HS-27A (cell line): ENCODE results near the gene SRPX.

Experiments
- DNase-seq: peaks from one replicate; pipeline ENCODE4 v3.0.0-alpha.2; 2012; ENCODE audit warnings: low read depth, missing footprints

SRPX gene

DNA sequence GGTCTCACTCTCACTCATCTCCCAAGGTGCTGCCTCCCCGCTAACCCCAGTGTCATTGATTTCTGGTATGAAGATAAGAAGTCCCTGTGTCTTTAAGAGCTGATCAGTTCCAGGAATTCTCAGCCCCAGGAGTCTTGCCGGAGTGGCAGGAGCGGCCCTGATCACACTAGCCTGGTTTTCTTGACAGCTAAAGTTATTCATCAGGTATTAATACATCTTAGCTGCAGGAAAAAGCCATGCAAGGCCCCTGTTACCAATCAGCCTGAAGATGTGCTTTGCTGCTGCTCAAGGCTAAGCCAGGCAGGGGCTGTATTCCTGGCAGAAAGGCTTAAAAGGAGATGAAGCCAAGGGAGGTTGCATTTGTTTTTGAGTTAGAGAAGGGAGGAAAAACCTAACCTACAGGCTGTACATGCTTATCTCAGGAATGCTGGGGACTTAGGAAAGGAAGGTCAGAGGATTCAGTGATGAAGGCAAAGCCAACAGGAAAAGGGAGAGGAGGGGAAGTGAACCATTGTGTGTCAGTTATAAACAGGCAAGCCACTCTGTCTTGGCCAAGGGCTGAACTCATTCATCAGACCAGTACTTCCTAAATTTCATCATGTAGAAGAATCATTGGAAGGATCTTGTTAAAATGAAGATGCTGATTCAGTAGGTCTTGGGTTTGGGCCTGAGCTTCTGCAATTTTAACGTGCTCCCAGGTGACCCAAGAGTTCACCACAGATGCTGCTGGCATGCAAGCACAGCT lies 8.6 kb downstream of the SRPX start:
- no peak for DNase-seq

DNA sequence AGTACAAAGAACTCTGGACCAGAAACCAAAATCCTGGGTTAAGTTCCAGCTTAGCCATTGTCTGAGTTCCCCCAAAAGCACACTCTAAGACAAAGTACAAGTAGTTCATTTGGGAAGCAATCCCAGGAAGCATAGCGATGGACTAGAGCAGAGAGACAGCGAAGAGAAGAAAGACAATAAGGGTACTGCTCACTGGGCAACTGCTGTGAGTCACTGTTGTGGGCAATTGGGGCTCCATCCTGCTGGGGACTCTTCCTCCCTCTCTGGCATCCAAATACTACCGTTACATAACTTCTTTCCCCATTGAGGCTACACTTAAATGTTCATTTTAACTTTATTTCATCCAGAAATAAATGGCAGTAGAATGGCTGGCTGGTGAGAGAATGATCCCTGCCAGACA lies 14.1 kb downstream of the SRPX start:
- no peak for DNase-seq

DNA sequence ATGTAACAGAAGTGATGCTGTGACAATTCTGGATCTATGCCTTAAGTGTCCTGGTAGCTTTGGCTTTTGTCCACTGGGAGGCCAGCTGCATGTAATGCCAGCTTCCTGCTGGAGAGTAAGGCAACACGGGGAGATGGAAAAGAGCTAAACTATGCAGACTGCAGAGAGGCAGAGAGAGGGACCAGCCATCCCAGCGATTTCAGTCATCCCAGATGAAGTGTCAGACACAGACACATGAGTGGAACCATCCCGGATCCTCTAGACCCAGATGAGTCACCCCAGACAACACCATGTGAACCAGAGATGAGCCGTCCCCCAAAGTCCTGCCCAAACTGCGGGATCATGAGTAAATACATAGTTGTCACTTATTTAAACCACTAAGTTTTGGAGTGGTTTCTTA lies 14.6 kb downstream of the SRPX start:
- no peak for DNase-seq

DNA sequence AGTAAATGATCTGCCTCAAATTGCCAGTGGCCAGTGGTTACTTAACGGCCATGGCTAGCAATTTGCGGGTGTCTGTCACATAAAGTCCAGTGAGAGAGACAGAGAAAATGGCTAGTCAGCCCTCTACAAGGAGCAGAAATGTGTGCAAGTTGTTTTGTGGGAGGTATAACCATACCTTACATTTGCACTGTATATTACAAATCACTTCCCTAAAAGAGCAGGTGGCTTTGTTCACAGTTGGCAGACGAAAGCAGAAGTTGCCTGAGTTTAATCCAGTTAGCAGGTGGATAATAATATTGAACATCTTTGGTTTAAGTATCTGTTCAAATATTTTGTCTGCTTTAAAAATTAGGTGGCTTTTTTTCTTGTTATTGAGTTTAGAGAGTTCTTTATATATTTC lies 15.6 kb downstream of the SRPX start:
- DNase-seq: no peak

DNA sequence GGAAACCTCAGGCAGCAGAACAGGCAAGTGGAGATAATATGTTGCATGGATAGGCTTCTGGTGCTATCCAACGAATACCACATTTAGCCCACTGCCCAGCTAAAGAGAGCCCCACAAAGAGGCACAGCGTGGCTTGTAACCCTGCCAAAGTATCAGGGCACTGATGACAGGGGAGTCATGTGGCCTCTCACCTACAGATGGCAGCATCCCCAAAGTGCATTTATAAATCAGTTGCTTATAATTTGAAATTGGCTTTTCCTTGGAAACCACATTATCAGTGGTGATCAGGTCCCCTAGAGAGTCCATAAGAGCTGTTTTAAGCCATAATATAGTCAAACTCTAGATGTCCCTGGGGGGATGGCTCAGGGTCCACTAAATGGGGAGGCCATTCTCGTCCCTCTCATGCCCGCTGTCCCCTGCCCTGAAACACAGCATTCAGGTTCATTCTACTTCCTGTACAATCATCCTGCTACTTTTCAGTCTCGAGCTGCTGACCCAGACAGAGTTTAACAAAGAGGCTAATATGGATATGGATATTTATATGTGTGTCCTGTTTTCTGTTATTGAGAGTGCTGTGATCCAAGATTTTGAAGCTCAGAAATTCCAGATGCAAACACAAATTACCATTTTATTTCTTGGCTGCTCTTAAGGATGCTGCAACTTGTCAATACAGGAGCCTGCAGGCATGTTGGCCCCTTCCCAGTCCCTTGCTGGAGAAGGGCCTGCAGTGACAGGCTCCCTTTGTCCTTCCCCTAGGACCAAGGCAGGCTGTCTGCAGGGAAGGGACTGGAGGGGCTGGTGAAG lies 28.5 kb downstream of the SRPX start:
- DNase-seq: no peak

DNA sequence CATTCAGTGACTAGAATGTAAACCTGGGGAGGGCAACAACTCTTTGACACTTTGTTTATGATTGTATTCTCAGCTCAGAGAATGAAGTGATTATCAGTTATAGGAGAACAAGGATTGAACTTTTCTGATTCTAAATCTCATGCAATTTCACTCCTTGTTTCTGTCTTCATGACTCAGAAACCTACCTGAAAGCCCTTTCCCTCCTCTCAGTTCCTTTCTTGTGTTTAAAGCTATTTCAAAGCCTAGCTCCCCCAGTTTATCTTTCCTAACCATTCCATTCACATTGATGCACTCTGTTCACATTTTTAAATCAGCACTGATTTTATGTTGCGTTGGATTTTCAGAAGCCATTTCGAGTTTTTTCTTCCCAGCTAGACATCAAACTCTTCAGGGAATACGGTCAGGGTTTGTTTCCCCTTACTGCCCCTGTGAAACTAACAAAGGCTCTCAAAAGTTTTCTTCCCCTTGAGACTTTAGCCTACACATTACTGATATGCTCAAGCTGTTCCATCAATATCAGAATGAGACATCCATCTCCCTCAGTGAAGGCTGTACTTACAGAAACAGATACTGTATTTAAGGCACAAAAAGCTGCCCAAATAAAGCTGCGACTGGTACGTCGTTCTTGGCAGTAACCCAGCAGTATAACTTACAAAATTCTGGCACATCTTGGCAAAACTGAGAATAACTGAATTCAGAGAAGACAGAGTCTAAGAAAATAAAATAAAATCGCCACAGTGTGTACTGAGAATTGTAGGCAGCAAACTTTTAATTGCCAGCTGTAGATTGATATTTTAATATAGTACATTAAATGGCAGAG lies 31.0 kb downstream of the SRPX start:
- DNase-seq: no peak

DNA sequence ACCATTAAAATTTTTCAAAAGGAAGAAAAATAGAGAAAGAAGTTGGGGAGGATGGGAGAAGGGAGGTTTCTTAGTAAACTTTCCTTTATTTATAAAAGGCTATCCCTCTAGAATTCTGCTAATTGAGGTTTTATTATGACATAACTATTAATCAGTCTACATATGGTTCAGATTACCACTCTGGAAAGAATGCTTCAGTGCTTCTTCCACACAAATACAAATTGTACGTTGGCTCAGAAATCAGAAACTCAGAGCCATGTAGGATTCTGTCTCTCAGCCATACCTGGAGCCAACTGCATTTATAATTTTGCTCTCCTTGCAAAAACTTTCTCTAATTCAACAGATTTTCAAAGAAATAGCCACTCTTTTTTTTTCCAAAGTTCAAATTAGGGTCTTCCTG lies 37.1 kb downstream of the SRPX start:
- DNase-seq: no peak

DNA sequence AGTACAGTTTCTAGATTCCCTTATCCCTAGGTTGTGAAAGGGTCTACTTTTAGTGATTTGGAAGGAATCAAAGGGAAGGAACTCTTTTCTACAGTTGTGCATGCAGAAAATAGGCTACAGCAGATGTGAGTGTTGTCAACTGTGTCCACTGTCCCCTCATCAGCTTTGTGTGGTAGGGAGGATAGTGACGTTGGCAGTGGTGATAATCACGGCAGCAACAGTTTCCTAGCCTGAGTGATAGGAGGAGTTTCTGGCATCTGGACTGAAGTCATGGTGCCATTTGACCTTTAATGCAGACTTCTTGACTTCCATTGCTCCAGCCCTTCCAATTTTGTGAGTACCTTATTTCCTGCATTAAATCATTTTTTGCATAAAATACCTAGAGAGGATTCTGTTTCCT lies 39.3 kb downstream of the SRPX start:
- DNase-seq: no peak

DNA sequence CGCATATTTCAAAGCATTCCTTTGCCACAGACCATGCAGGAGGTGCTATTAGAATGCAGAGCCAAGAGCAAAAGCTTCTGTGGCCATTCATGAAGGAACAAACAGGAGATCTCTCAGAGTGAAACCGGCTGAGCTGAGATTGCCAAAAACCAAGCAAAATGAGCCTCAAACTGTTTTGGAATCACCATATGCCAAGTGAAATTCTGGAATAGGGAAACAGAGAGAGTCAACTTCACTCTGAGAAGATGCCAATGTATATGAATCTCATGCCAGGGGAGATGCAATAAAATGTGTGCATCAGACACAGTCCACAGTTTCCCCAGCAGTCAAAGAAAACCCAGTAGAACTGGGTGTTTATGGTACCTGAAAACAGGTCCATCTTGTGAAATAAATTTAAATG lies 42.3 kb downstream of the SRPX start:
- DNase-seq: no peak

DNA sequence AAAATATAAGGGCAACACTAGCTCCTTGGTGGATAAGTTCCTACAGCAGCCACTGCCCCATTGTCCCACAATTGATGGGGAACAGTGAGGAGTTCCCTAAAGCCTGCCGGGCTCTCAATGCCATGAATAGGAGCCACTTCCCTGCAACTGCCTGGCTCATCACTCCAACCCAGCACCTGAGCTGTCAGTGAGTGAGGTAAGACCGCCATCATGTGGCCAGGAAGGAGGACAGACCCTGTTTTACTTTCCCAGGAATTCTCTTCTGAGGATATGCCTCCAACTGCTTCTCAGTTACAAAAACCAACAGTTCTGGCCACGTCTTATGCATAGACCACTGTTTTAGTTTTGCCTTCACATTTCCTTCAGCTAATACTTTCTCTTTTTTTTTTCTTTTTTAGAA lies 45.5 kb downstream of the SRPX start:
- no peak for DNase-seq

DNA sequence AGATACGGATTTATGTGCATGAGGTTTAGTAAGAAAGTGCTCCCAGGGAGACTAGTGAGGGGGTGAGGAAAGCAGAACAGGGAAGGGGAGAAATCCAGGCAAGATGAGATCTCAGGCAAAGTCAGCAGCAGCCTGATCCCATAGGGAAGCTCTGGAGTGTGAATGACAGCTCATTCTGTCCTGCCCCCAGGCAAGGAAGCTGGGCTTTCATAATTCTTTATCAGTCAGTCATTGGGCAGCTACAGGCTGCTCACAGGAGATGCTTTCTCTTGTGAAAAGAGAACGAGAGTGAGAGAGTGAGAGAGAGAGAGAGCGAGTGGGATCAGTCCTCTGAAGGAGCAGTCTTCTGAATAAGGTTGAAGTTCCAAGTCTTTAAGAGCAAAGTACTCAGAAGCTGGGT lies 48.1 kb downstream of the SRPX start:
- DNase-seq: no peak

DNA sequence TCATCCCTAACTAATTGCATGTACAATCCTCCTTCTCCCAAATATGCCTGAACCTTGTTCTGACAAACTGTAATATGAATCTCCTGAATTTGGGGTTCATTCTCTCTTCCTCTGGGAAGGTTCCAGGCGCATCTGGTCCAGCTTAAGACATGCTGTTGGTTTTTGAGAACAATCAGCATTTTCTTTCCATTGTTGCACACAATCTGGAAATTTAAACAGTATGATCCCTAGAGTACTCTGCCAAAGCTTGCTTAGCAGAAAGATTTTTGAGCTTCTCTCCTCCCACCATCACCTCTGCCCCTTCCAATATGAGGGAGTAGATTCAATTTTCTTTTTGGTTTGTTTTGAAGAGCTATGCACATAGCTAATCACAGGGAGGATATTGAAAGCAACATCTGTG lies 50.1 kb downstream of the SRPX start:
- no peak for DNase-seq

DNA sequence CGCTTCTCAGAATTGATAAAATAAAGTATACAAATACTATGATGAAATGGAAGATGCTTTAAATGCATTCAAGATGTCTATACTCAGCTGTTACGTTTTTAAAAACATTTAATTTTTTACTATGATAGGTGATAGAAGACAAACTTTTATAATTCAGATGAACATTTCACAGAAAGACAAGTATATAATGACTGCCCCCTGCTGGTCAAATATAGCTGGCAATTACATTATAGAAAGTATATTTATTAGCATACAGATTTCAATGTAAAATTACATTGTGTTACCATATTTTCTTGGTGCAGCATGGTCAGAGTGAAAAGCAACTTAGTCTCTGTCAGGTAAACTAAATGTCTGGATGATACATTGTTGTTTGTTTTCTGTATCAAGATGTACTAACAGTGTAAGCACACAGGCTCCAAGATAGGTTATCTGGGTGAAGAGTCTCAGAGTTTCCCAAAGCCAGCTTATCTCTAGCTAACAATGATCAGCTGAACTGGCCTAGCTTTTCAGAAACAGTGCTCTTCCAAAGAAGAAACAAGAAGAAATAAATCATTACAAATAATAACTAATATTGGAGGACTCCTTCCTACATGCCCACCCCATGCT lies 54.1 kb downstream of the SRPX start:
- no peak for DNase-seq

DNA sequence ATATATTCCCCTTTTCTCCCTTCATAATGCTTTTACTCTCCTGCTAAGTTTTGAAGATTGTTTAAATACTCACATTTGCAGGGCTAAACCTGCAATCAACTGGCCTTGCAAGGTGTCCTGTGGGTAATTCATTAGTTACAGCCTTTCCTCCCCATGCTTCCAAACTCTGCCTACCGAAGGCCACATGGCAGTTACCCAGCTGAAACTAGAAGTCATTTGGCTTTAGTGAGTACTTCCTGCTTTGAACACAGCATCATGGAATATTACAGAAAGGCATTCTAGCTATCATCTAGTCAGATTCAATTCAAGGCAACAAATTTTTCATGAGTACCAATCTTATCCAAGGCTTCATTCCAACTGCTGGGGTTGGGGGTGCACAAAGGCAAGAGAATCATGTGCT lies 55.6 kb downstream of the SRPX start:
- no peak for DNase-seq

DNA sequence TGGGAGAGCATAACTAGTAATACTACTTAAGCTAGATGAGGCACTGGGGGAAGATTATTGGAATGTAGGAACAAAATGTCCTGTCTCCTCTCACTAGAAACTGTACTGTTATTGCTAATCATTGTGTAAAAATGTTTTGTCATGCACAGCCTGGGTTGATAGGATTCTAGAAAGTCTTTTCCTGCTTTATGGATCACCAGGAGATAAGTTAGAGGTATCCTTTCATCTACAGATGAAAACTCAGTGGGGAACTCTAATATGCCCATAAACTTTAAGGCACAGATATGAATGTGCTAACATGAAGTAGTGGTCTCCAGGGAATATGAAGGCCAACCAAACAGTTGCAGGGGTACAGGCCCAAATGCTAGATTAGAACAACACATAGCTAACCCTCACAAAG lies 57.5 kb downstream of the SRPX start:
- DNase-seq: no peak

DNA sequence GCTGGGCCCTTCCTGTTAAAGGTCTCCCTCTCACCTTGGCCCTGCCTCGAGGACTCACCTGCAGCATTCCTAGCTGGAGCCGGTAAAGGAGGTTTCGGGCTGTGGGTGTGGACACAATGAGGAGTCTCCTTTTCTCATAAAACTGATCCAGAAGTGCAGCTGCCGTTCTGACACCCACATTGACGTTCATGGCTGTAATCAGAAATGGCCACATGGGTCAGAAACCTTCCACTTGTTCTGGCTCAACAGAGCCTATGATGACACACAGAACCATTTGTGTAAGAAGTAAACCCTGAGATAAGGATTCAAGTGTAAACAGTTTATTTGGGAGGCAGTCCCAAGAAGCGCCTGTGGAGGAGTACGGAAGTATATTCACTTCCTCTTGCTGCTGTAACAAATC lies 63.8 kb downstream of the SRPX start:
- DNase-seq: no peak

DNA sequence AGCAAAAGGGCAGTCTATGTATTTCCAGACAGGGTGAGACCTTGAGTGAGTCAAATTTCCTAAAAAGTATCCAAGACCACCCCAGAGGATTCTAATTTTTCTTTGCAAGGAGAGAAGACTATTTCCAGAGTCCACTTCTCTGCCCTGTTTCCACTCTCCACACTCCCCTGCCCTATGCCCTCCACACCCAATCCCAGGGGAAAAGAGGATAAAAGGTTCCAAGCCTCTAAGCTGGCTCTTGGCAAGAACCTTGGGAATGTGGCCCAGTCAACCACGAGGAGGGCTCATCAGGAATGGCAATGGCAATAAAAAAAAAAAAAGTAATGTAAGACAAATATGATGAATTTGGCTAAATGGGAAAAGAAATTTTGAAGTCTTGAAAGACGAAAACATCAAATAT lies 65.9 kb downstream of the SRPX start:
- DNase-seq: no peak

DNA sequence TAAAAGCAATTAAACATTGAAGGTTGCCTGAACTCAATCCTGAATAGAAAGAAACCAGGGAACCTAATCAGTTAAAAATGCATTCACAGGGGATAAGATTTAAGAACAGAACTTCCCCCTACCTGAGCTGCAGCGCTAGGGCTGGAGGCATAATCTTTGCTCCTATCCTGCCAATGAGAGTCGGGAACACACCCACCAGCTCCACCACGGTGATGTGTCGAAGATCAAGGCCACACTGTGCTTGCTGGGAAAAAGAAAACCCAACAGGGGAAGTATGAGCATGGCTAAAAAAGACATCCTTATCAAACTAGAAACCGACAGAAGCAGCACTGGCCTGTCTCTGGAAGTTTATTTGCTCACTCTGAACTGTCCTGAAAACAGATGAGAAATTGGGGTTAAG lies 66.3 kb downstream of the SRPX start:
- no peak for DNase-seq

DNA sequence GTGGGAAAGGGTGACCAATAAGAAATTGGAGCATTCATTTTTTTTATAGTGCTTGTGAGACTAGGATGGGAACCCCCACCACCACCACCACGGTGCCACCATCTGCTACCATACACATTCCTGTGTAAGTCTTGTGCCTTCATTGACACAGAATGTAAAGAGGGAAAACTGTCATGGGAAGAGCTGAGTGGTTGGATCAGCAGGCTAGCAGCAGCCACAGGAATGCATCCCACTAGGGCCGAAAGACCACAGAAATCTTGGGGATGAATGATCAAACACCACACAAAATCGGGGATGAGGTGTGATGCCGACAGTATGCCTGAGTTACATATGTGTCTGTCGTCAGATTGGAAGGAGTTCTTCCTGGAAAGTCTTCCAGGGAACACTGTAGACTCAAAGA lies 69.2 kb downstream of the SRPX start:
- DNase-seq: peak; percentile 14

DNA sequence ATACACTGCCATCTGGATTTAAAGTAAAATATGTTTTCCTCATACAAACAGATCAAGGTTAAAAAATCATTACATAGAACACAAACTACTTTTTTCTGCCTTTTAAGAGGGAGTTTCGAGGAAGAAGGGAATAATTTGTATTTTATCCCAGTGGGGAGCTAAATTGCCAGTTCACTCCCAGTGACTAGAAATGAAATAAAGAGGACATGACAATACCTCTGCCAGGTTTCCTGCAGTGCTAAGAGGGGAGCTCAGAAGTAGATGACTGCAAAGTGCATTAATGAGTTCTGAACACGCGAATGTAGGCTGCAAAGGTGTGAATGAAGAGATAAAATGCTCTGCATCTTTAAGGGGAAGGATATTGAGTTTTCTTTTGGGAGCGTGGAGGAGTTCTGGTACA lies 69.7 kb downstream of the SRPX start:
- DNase-seq: no peak

DNA sequence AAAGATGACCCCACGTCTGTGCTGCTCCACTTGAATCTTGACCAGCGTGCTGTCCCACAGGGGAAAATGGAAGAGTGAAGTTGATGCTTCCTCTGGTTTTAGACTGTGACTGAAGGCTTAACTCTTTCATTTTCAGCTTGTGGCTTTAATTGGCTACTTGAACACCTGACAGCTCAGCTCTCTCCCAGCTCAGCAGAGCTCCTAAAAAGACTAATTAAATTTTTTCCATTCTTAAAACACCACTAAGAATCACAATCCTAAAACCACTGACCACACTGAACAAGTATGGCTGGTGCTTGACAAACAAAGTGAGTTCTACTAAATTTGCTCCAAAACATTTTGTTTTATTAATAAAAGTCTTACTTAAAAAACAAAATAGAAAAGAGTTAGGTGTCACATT lies 71.7 kb downstream of the SRPX start:
- no peak for DNase-seq

DNA sequence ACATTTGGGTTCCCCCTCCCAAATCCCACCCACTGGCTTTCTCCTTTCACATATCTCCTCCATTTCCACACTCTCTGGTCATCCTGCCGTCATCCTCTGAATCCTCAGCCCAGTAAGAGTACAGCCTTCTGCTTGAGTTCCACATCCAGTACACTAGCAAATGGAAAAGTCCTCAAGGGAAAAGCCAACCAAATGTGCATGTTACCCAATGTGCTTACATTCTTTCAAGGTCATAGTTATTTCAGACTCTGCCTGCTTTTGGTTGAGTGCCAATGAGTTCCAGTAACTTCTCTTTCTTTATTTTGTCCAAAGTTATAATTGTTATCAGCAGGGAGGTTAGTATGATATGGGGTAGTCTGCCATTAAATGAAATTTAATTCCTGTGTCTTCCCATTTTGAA lies 78.1 kb downstream of the SRPX start:
- no peak for DNase-seq

DNA sequence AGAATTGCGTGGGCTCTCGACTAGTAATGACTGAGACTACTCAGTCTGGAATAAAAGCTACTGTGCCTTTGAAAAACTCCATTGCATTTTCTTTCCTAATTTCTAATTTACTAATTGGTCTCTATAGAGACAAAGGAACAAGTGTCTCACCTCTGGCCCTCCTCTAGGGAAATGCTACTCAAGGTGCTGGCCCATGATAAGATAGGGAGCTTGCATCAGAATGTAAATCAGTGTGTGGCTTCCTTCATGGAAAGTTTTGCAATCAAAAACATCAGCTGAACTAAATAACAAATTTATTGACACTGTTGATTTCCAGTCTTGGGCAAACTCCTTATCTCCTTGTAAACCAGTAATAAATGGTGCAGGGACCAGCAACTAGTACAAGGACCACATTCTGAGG lies 81.8 kb downstream of the SRPX start:
- DNase-seq: no peak
